BE2C (cell line): ENCODE measurements around the gene ATP1B2.

Source experiments
- DNase-seq: peaks from one replicate; pipeline ENCODE4 v3.0.0-alpha.2; 2020
- H3K27me3 ChIP-seq: fragments of 250-450 bp; sonication (Bioruptor Pico); 2 replicates; pipeline ENCODE4 v1.5.1; 2020; ENCODE audit warnings: mild to moderate bottlenecking
- H3K36me3 ChIP-seq: fragments of 250-450 bp; sonication (Bioruptor Pico); 2 replicates; pipeline ENCODE4 v1.5.1; 2020; ENCODE audit warnings: mild to moderate bottlenecking
- H3K4me1 ChIP-seq: fragments of 250-450 bp; sonication (Bioruptor Pico); 2 replicates; pipeline ENCODE4 v1.5.1; 2020
- H3K4me3 ChIP-seq: 2 replicates; pipeline ENCODE4 v1.5.1; 2011; ENCODE audit warnings: low read depth, low read length
- H3K9me3 ChIP-seq: fragments of 250-450 bp; sonication (Bioruptor Pico); 2 replicates; pipeline ENCODE4 v1.5.1; 2020
- CTCF ChIP-seq: IDR thresholded peaks from 2 replicates; pipeline ENCODE4 v1.5.1; 2012; ENCODE audit warnings: mild to moderate bottlenecking, low read depth, low read length

ATP1B2 gene

DNA sequence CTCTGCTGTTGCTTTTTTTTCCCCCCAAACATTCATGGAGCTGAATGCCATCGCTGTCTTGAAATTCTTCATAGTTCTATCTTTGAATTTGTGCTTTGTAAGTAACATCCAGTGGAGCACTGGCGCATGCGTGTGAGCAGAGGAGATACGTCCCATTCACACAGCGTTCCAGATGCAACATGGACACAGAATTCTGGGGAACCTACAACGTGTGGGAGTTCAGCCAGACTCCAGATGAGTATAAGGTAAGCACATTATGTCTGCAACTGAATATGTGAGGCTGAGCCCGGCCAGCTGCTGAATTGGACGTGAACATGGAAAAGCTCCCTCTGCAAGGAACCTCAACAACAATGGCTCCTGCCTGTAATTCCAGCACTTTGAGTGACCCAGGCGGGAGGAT, 4.3 kb upstream of the ATP1B2 start:
- DNase-seq, result no peak
- no peaks in the 10 kb centered on the region for H3K4me1 ChIP-seq
- TF ChIP-seq CTCF, result no peak
- H3K9me3 ChIP-seq, result no peaks in the 10 kb centered on the region
- H3K27me3 ChIP-seq, result peaks cover 6% of the 10 kb centered on the region
- H3K4me3 ChIP-seq, result no peak overlapping the region
- H3K36me3 ChIP-seq, result no peaks in the 10 kb centered on the region

GRCh38 chr17:7647018-7647417, 3.7 kb upstream of the ATP1B2 start:
- H3K36me3 ChIP-seq, result no peaks in the 10 kb centered on the region
- H3K27me3 ChIP-seq, result peaks cover 11% of the 10 kb centered on the region
- DNase-seq, result no peak
- TF ChIP-seq CTCF, result no peak
- no peaks in the 10 kb centered on the region for H3K4me1 ChIP-seq
- H3K9me3 ChIP-seq, result no peaks in the 10 kb centered on the region
- H3K4me3 ChIP-seq, result no peak overlapping the region

GRCh38 chr17:7651097-7651664, 455 bp downstream of the ATP1B2 start:
- H3K27me3 ChIP-seq, result peaks cover 17% of the 10 kb centered on the region
- H3K36me3 ChIP-seq, result no peaks in the 10 kb centered on the region
- H3K9me3 ChIP-seq, result no peaks in the 10 kb centered on the region
- DNase-seq, result no peak
- no peaks in the 10 kb centered on the region for H3K4me1 ChIP-seq
- TF ChIP-seq CTCF, result no peak
- peak overlapping the region; percentile 20; the same call in 1 of the 2 replicates for H3K4me3 ChIP-seq

DNA sequence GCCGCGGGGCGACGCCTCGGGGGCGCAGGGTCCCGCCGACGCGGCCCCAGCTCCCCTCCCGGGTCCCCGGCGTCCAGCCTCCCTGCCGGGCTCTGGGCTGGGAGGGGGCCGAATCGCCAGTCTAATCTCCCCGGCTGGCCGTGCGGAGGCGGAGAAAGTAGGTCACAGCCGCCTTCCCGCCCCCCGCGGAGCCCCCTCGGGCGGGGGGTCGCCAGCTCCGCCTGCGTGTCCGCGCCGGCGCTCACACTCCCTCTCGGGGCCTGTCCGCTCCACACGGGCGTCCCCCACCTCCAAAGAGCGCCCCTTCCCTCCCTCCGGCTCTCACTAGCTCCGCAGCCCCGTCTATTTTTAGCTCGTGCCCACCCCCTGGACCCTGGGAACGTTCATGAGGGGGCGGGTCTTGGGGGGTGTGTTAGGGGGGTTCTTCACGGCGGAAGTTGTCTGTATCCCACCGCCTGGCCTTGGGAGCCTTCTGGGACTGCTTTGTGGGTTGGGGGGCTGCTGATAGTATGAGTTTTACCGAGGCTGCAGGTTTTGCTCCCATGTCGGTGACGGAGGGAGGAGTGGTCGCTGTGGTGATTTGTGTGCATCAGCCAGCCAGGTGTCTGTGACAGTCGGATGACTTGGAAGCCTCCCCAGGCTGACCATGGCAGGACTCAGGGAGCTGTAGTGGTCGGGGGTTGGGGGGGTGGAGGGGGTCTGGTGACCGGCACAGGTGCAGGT, 1.1 kb downstream of the ATP1B2 start:
- Histone ChIP-seq H3K27me3 (peaks cover 17% of the 10 kb centered on the region), H3K36me3 (no peaks in the 10 kb centered on the region), H3K4me3 (no peak overlapping the region), H3K4me1 (no peaks in the 10 kb centered on the region), H3K9me3 (no peaks in the 10 kb centered on the region)
- no peak for TF ChIP-seq CTCF
- DNase-seq, result no peak

- peaks cover 17% of the 10 kb centered on the region for H3K27me3 ChIP-seq
- no peaks in the 10 kb centered on the region for H3K9me3 ChIP-seq
- no peak for DNase-seq
- no peaks in the 10 kb centered on the region for H3K36me3 ChIP-seq
- TF ChIP-seq CTCF, result no peak
- no peak overlapping the region for H3K4me3 ChIP-seq
- no peaks in the 10 kb centered on the region for H3K4me1 ChIP-seq
These were observed 1.9 kb downstream of the ATP1B2 start for GRCh38 chr17:7652388-7653356.
